Hepatocyte (in vitro differentiated cells): ENCODE results near the gene PUS10. TPM values are rescaled to one million over a fixed set of nuclear protein-coding genes. Genes with fewer than 3 reads are reported as not detected.

Experiments
- DNase-seq: peaks from one replicate; pipeline ENCODE4 v3.0.0-alpha.2; 2016; ENCODE audit warnings: low spot score
- H2AFZ ChIP-seq: fragments of 200-600 bp; sonication (generic); 2 replicates; pipeline ENCODE4 v1.6.0; 2016; ENCODE audit warnings: antibody characterized with exemption, mild to moderate bottlenecking
- H3K27ac ChIP-seq: fragments of 200-600 bp; sonication (generic); 2 replicates; pipeline ENCODE4 v1.5.1; 2016; ENCODE audit warnings: mild to moderate bottlenecking
- H3K27me3 ChIP-seq: fragments of 200-600 bp; sonication (generic); 2 replicates; pipeline ENCODE4 v1.6.1; 2016
- H3K36me3 ChIP-seq: fragments of 200-600 bp; sonication (generic); replicated peaks from 2 replicates; pipeline ENCODE4 v1.5.1; 2016; ENCODE audit warnings: low read depth; ENCODE audit not compliant: insufficient read depth
- H3K4me1 ChIP-seq: fragments of 200-600 bp; sonication (generic); 2 replicates; pipeline ENCODE4 v1.5.1; 2016; ENCODE audit warnings: mild to moderate bottlenecking, moderate library complexity; ENCODE audit not compliant: insufficient read depth
- H3K4me2 ChIP-seq: fragments of 200-600 bp; sonication (generic); 2 replicates; pipeline ENCODE4 v1.6.0; 2016
- H3K4me3 ChIP-seq: fragments of 200-600 bp; sonication (generic); 2 replicates; pipeline ENCODE4 v1.5.1; 2016; ENCODE audit warnings: mild to moderate bottlenecking
- H3K79me2 ChIP-seq: fragments of 200-600 bp; sonication (generic); 2 replicates; pipeline ENCODE4 v1.6.0; 2017; ENCODE audit warnings: mild to moderate bottlenecking
- H3K9me2 ChIP-seq: fragments of 200-600 bp; sonication (generic); replicated peaks from 2 replicates; pipeline ENCODE4 v1.6.0; 2017; ENCODE audit warnings: mild to moderate bottlenecking; ENCODE audit not compliant: insufficient read depth
- H3K9me3 ChIP-seq: fragments of 200-600 bp; sonication (generic); 2 replicates; pipeline ENCODE4 v1.5.1; 2016; ENCODE audit warnings: low read depth, mild to moderate bottlenecking
- H4K20me1 ChIP-seq: fragments of 200-600 bp; sonication (generic); 2 replicates; pipeline ENCODE4 v1.6.0; 2016; ENCODE audit warnings: mild to moderate bottlenecking; ENCODE audit not compliant: insufficient read depth, poor library complexity, severe bottlenecking
- EZH2 ChIP-seq: fragments of 200-600 bp; sonication (generic); IDR thresholded peaks from 2 replicates; pipeline ENCODE4 v1.6.1; 2016; ENCODE audit warnings: antibody characterized with exemption, mild to moderate bottlenecking, borderline replicate concordance
- EZH2phosphoT487 ChIP-seq: fragments of 200-600 bp; sonication (generic); IDR thresholded peaks from one replicate; pipeline ENCODE4 v1.6.1; 2018; ENCODE audit warnings: antibody characterized with exemption, mild to moderate bottlenecking, low read depth, moderate library complexity; ENCODE audit not compliant: unreplicated experiment, severe bottlenecking
- WGBS: methylation state at CpG from one replicate; pipeline ENCODE4 v1.1.6; 2016; ENCODE audit warnings: low lambda C conversion rate; ENCODE audit errors: missing lambda C conversion rate; 5-methylcytosine and 5-hydroxymethylcytosine counted together
- polyA plus RNA-seq: library from polyadenylated mRNA; unstranded; fragments of >200 nt; fragmentation: Nextera tagmentation; extraction: Ambion mirVana; gene quantifications from 2 replicates; pipeline ENCODE4 v1.2.1, GENCODE V29; 2016
- total RNA-seq: library from RNA; depleted of rRNA; stranded (reverse); fragments of >200 nt; gene quantifications from 2 replicates; pipeline ENCODE4 v1.2.3, GENCODE V29; 2014
- TF ChIP-seq, protein P1 (sequence below): fragments of 200-600 bp; sonication (generic); IDR thresholded peaks from 2 replicates; pipeline ENCODE4 v1.5.1; 2016; ENCODE audit warnings: antibody characterized with exemption, mild to moderate bottlenecking; ENCODE audit not compliant: poor library complexity

PUS10 gene
- total and polyA plus RNA-seq, 2 experiments from 2014 or later = 4.5 to 15.3 TPM

GRCh38 chr2:60973705-60974104 is 44.4 kb downstream of the PUS10 start:
- DNase-seq = no peak
- Histone ChIP-seq H3K4me3 (no peak overlapping the region), H3K27me3 (no peaks in the 10 kb centered on the region), H2AFZ (no peak overlapping the region), H3K79me2 (no peaks in the 10 kb centered on the region), H3K4me2 (no peak overlapping the region), H3K9me3 (no peaks in the 10 kb centered on the region), H3K4me1 (no peaks in the 10 kb centered on the region), H4K20me1 (no peaks in the 10 kb centered on the region), H3K36me3 (peaks cover 2% of the 10 kb centered on the region), H3K27ac (no peak overlapping the region), H3K9me2 (no peaks in the 10 kb centered on the region)
- no peak for TF ChIP-seq EZH2phosphoT487
- no peak for TF ChIP-seq EZH2
- 76% methylated on average over 5 of the region's 5 CpGs for WGBS

- no peak overlapping the region for H3K4me2 ChIP-seq
- H3K27ac ChIP-seq = no peak overlapping the region
- H3K9me2 ChIP-seq = no peaks in the 10 kb centered on the region
- 96% methylated on average over 31 of the region's 32 CpGs for WGBS
- peaks cover 2% of the 10 kb centered on the region for H3K36me3 ChIP-seq
- no peak overlapping the region for H2AFZ ChIP-seq
- H3K9me3 ChIP-seq = no peaks in the 10 kb centered on the region
- H4K20me1 ChIP-seq = no peaks in the 10 kb centered on the region
- DNase-seq = no peak
- no peak overlapping the region for H3K4me3 ChIP-seq
- TF ChIP-seq EZH2 (no peak), EZH2phosphoT487 (no peak)
- TF ChIP-seq, protein P1, sequence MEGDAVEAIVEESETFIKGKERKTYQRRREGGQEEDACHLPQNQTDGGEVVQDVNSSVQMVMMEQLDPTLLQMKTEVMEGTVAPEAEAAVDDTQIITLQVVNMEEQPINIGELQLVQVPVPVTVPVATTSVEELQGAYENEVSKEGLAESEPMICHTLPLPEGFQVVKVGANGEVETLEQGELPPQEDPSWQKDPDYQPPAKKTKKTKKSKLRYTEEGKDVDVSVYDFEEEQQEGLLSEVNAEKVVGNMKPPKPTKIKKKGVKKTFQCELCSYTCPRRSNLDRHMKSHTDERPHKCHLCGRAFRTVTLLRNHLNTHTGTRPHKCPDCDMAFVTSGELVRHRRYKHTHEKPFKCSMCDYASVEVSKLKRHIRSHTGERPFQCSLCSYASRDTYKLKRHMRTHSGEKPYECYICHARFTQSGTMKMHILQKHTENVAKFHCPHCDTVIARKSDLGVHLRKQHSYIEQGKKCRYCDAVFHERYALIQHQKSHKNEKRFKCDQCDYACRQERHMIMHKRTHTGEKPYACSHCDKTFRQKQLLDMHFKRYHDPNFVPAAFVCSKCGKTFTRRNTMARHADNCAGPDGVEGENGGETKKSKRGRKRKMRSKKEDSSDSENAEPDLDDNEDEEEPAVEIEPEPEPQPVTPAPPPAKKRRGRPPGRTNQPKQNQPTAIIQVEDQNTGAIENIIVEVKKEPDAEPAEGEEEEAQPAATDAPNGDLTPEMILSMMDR = no peak
- H3K4me1 ChIP-seq = no peaks in the 10 kb centered on the region
- H3K27me3 ChIP-seq = no peaks in the 10 kb centered on the region
- no peaks in the 10 kb centered on the region for H3K79me2 ChIP-seq
Measured at GRCh38 chr2:60972889-60973656, 45.0 kb downstream of the PUS10 start.

DNA sequence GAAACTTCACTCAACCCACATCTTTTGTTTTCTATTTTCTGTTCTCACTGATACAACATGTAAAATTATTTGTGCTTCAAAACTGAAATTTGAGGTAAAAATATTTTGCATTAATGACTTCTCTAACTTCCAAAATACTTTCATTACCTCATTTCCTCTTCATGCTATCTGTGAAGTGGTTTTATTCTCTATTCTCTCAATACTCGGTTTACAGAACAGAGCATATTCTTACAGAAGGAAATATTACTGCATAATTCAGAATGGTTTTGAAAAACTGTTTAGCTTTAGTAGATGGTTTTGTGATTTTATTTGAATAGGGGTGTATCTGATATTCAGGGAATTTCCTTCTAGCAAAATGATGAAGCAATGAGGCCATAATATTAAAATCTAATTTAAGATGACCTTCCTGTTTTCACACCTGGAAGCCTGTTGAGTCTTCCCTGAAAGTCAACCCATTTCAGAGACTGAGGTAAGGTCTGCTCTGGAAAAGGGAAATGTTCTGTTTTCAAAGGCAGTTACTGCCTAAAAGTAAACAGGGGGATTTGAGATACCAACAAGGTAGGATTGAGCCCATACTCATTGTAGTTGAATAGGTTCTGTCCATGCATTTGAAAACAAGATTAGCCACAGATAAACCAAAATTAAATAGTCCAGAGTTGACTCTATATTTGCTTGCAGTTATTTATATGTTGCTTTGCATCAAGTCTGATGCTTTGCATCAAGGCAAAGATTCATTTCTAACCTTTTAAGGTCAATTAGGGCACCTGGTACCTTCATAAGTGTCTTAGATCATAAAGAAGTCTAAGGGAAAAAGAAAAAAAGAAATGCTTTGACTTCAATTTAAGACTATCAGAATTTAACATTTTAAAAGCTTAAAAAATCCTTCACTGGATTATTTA is 51.3 kb downstream of the PUS10 start:
- WGBS = 93% methylated on average over 1 of the region's 1 CpG
- Histone ChIP-seq H3K4me2 (no peak overlapping the region), H3K9me2 (no peaks in the 10 kb centered on the region), H3K9me3 (no peaks in the 10 kb centered on the region), H3K27ac (no peak overlapping the region), H3K79me2 (no peaks in the 10 kb centered on the region), H2AFZ (no peak overlapping the region), H3K4me1 (no peaks in the 10 kb centered on the region), H3K36me3 (peaks cover 2% of the 10 kb centered on the region), H4K20me1 (no peaks in the 10 kb centered on the region), H3K27me3 (no peaks in the 10 kb centered on the region), H3K4me3 (no peak overlapping the region)
- TF ChIP-seq EZH2phosphoT487 (no peak), EZH2 (no peak)
- TF ChIP-seq, protein P1 = no peak
- no peak for DNase-seq

GRCh38 chr2:60965499-60965785 is 52.6 kb downstream of the PUS10 start:
- Histone ChIP-seq H4K20me1 (no peaks in the 10 kb centered on the region), H3K4me2 (no peak overlapping the region), H3K4me1 (no peaks in the 10 kb centered on the region), H3K9me3 (no peaks in the 10 kb centered on the region), H3K36me3 (peaks cover 2% of the 10 kb centered on the region), H3K9me2 (no peaks in the 10 kb centered on the region), H2AFZ (no peak overlapping the region), H3K79me2 (no peaks in the 10 kb centered on the region), H3K27me3 (no peaks in the 10 kb centered on the region), H3K4me3 (no peak overlapping the region), H3K27ac (no peak overlapping the region)
- no peak for DNase-seq
- TF ChIP-seq EZH2phosphoT487 (no peak), EZH2 (no peak)
- TF ChIP-seq, protein P1 = no peak
